ENCODE results near the gene HOXA11. TPM values are rescaled to one million over a fixed set of nuclear protein-coding genes. Genes with fewer than 3 reads are reported as not detected.

Gene HOXA11
- polyA plus RNA-seq, 1 of the 3 experiments (the other 2 are of a cell fraction): not detected

GRCh38 chr7:27204851-27205322 lies 19.9 kb upstream of the HOXA11 start:
- H3K4me3 ChIP-seq (ENCODE audit: low read depth in 2 of 2, low read length in 1 of 2): no peak overlapping the region; a peak in 1 of 4 replicates
- H2AFZ ChIP-seq (ENCODE audit: low read depth): no peak overlapping the region
- peaks cover 0 to 7% of the 10 kb centered on the region in 2 experiments; a peak in 1 of 4 replicates for H3K4me1 ChIP-seq (ENCODE audit: control insufficient read depth in 1 of 2, insufficient read depth in 2 of 2, low read depth in 1 of 2, low read length in 1 of 2)
- no peaks in the 10 kb centered on the region for H3K9me2 ChIP-seq
- H4K20me1 ChIP-seq (ENCODE audit: insufficient read depth): peaks cover 6% of the 10 kb centered on the region; the same call in 1 of the 2 replicates
- TF ChIP-seq EP300 (IDR thresholded peaks at IDR 0.05; ENCODE audit: borderline replicate concordance in 1 of 2, low read depth in 1 of 2, low read length in 1 of 2) (no peak), POLR2AphosphoS5 (IDR thresholded peaks at IDR 0.05; ENCODE audit: low read depth, low read length) (no peak), CHD2 (IDR thresholded peaks at IDR 0.05; ENCODE audit: low read length, partially characterized antibody) (no peak), YY1 (IDR thresholded peaks at IDR 0.05; ENCODE audit: low read depth) (no peak), EZH2phosphoT487 (IDR thresholded peaks at IDR 0.05; ENCODE audit: borderline replicate concordance, low read depth) (no peak), JUND (IDR thresholded peaks at IDR 0.05) (no peak), TCF12 (IDR thresholded peaks at IDR 0.05) (no peak), PBX3 (IDR thresholded peaks at IDR 0.05) (no peak), MAX (IDR thresholded peaks at IDR 0.05; ENCODE audit: low read depth) (no peak), RFX5 (IDR thresholded peaks at IDR 0.05; ENCODE audit: low read length) (no peak), TEAD4 (IDR thresholded peaks at IDR 0.05; ENCODE audit: borderline replicate concordance, insufficient read depth) (no peak), NFIC (IDR thresholded peaks at IDR 0.05; ENCODE audit: borderline replicate concordance) (no peak), MXI1 (IDR thresholded peaks at IDR 0.05; ENCODE audit: low read depth, low read length) (no peak)
- no peak for DNase-seq
- no peak overlapping the region for H3K9ac ChIP-seq
- ChIA-PET POLR2A (no interaction called here), CTCF (interaction anchor here (0.9 to 7.3 kb wide), 9 partner anchors 9 to 892 kb away, joined by 3 to 37 read pairs (median 4); no protein-coding TSS in a partner anchor)
- no peaks in the 10 kb centered on the region for H3F3A ChIP-seq (replicated peaks; ENCODE audit: insufficient read depth)
- peak overlapping the region; percentile 38; the same call in 1 of the 2 replicates for H3K4me2 ChIP-seq
- no peaks in the 10 kb centered on the region for H3K9me3 ChIP-seq
- H3K79me2 ChIP-seq (ENCODE audit: insufficient read depth): no peaks in the 10 kb centered on the region
- 32% methylated on average over 32 of the region's 41 CpGs for WGBS (ENCODE audit: low lambda C conversion rate)
- H3K27me3 ChIP-seq (ENCODE audit: insufficient read depth): peaks cover 95% of the 10 kb centered on the region
- no peak overlapping the region for H3K27ac ChIP-seq (ENCODE audit: low read depth in 2 of 2, low read length in 1 of 2)
- H3K36me3 ChIP-seq (replicated peaks in 1 of 2; ENCODE audit: control insufficient read depth in 1 of 2, insufficient read depth in 2 of 2, low read length in 1 of 2): no peaks in the 10 kb centered on the region

GRCh38 chr7:27203964-27204594 lies 19.0 kb upstream of the HOXA11 start:
- H4K20me1 ChIP-seq (ENCODE audit: insufficient read depth): peaks cover 6% of the 10 kb centered on the region; the same call in 1 of the 2 replicates
- no peak overlapping the region for H3K27ac ChIP-seq (ENCODE audit: low read depth in 2 of 2, low read length in 1 of 2)
- no peak overlapping the region for H2AFZ ChIP-seq (ENCODE audit: low read depth)
- no peaks in the 10 kb centered on the region for H3K36me3 ChIP-seq (replicated peaks in 1 of 2; ENCODE audit: control insufficient read depth in 1 of 2, insufficient read depth in 2 of 2, low read length in 1 of 2)
- no peak for DNase-seq
- H3F3A ChIP-seq (replicated peaks; ENCODE audit: insufficient read depth): no peaks in the 10 kb centered on the region
- peak; percentile 32; the same call in 1 of the 2 replicates for TF ChIP-seq EZH2phosphoT487 (IDR thresholded peaks at IDR 0.05; ENCODE audit: borderline replicate concordance, low read depth)
- TF ChIP-seq YY1 (IDR thresholded peaks at IDR 0.05; ENCODE audit: low read depth): no peak
- no peak for TF ChIP-seq PBX3 (IDR thresholded peaks at IDR 0.05)
- no peak for TF ChIP-seq RAD21 (IDR thresholded peaks at IDR 0.05; ENCODE audit: low read length)
- no peak for TF ChIP-seq POLR2AphosphoS5 (IDR thresholded peaks at IDR 0.05; ENCODE audit: low read depth, low read length)
- TF ChIP-seq MAX (IDR thresholded peaks at IDR 0.05; ENCODE audit: low read depth): no peak
- TF ChIP-seq FOXM1 (IDR thresholded peaks at IDR 0.05; ENCODE audit: low read depth): no peak
- no peak for TF ChIP-seq GATA2 (CRISPR knock-in tag; IDR thresholded peaks at IDR 0.05)
- H3K9me2 ChIP-seq: no peaks in the 10 kb centered on the region
- H3K4me1 ChIP-seq (ENCODE audit: control insufficient read depth in 1 of 2, insufficient read depth in 2 of 2, low read depth in 1 of 2, low read length in 1 of 2): peaks cover 0 to 7% of the 10 kb centered on the region in 2 experiments; a peak in 1 of 4 replicates
- ChIA-PET POLR2A (no interaction called here), CTCF (interaction anchor here (0.9 to 7.3 kb wide), 13 partner anchors 9 to 892 kb away, joined by 3 to 37 read pairs (median 4); no protein-coding TSS in a partner anchor)
- H3K9me3 ChIP-seq: no peaks in the 10 kb centered on the region
- WGBS (ENCODE audit: low lambda C conversion rate): 14% methylated on average over 4 of the region's 4 CpGs
- peaks cover 93% of the 10 kb centered on the region for H3K27me3 ChIP-seq (ENCODE audit: insufficient read depth)
- H3K79me2 ChIP-seq (ENCODE audit: insufficient read depth): no peaks in the 10 kb centered on the region
- no peak overlapping the region for H3K9ac ChIP-seq
- no peak overlapping the region for H3K4me3 ChIP-seq (ENCODE audit: low read depth in 2 of 2, low read length in 1 of 2)
- H3K4me2 ChIP-seq: no peak overlapping the region
